IPS DF 6.9 (cell line): ENCODE data around the gene TPM1.

Experiments used
- DNase-seq: peaks from one replicate; pipeline ENCODE4 v3.0.0-alpha.2; 2013; ENCODE audit warnings: low read depth, low spot score
- H3K27ac ChIP-seq: one replicate; pipeline ENCODE4 v1.5.1; 2013; ENCODE audit warnings: low read length, control low read depth
- H3K27me3 ChIP-seq: 2 replicates; pipeline ENCODE4 v1.6.1; 2013; ENCODE audit warnings: mild to moderate bottlenecking, low read length; ENCODE audit not compliant: control insufficient read depth, insufficient read depth
- H3K36me3 ChIP-seq: 2 replicates; pipeline ENCODE4 v1.6.1; 2013; ENCODE audit warnings: low read length; ENCODE audit not compliant: control insufficient read depth, insufficient read depth
- H3K4me1 ChIP-seq: 2 replicates; pipeline ENCODE4 v1.6.1; 2013; ENCODE audit warnings: low read length; ENCODE audit not compliant: control insufficient read depth, insufficient read depth
- H3K4me3 ChIP-seq: 2 replicates; pipeline ENCODE4 v1.5.1; 2013; ENCODE audit warnings: mild to moderate bottlenecking, low read length
- H3K9me3 ChIP-seq: 2 replicates; pipeline ENCODE4 v1.6.1; 2013; ENCODE audit warnings: low read length, inconsistent platforms; ENCODE audit not compliant: control insufficient read depth, insufficient read depth
- WGBS: extraction: QIAGEN DNeasy Blood & Tissue Kit; methylation state at CpG from one replicate; pipeline ENCODE4 v1.1.7; 2013; ENCODE audit warnings: mixed read lengths, missing lambda C conversion rate; ENCODE audit not compliant: insufficient read length, insufficient coverage; 5-methylcytosine and 5-hydroxymethylcytosine counted together

The TPM1 gene

GRCh38 chr15:63066272-63066671 lies 23.7 kb downstream of the TPM1 start:
- Histone ChIP-seq H3K4me1 (0 out of 2 replicates have a peak, but pooled peaks cover 2% of the 10 kb centered on the region), H3K36me3 (peaks cover 49% of the 10 kb centered on the region), H3K27ac (no peak overlapping the region), H3K27me3 (no peaks in the 10 kb centered on the region), H3K9me3 (no peaks in the 10 kb centered on the region), H3K4me3 (no peak overlapping the region)
- DNase-seq: no peak
- WGBS: no CpG with 5 or more reads among the region's 3 CpGs

GRCh38 chr15:63067306-63067705 lies 24.8 kb downstream of the TPM1 start:
- Histone ChIP-seq H3K36me3 (peaks cover 40% of the 10 kb centered on the region), H3K4me1 (0 out of 2 replicates have a peak, but pooled peaks cover 2% of the 10 kb centered on the region), H3K9me3 (no peaks in the 10 kb centered on the region), H3K4me3 (no peak overlapping the region), H3K27ac (no peak overlapping the region), H3K27me3 (no peaks in the 10 kb centered on the region)
- DNase-seq: no peak
- no CpG with 5 or more reads among the region's 1 CpG for WGBS

GRCh38 chr15:63067976-63068743 lies 25.6 kb downstream of the TPM1 start:
- WGBS: no CpG with 5 or more reads among the region's 13 CpGs
- H3K27me3 ChIP-seq: no peaks in the 10 kb centered on the region
- DNase-seq: no peak
- 0 out of 2 replicates have a peak, but pooled peaks cover 2% of the 10 kb centered on the region for H3K4me1 ChIP-seq
- H3K36me3 ChIP-seq: peaks cover 35% of the 10 kb centered on the region
- no peak overlapping the region for H3K4me3 ChIP-seq
- no peaks in the 10 kb centered on the region for H3K9me3 ChIP-seq
- no peak overlapping the region for H3K27ac ChIP-seq

GRCh38 chr15:63069616-63070090 lies 27.1 kb downstream of the TPM1 start:
- peaks cover 25% of the 10 kb centered on the region; the same call in 1 of the 2 replicates for H3K36me3 ChIP-seq

GRCh38 chr15:63070681-63071129 lies 28.2 kb downstream of the TPM1 start:
- Histone ChIP-seq H3K4me3 (no peak overlapping the region), H3K27ac (no peak overlapping the region), H3K27me3 (no peaks in the 10 kb centered on the region), H3K4me1 (peaks cover 5% of the 10 kb centered on the region; the same call in 1 of the 2 replicates), H3K9me3 (no peaks in the 10 kb centered on the region), H3K36me3 (peaks cover 24% of the 10 kb centered on the region; the same call in 1 of the 2 replicates)
- no peak for DNase-seq
- WGBS: no CpG with 5 or more reads among the region's 6 CpGs

More at GRCh38 chr15:63069616-63070090, 27.1 kb downstream of the TPM1 start:
- Histone ChIP-seq H3K4me3 (no peak overlapping the region), H3K27ac (no peak overlapping the region), H3K9me3 (no peaks in the 10 kb centered on the region), H3K27me3 (no peaks in the 10 kb centered on the region), H3K4me1 (0 out of 2 replicates have a peak, but pooled peaks cover 2% of the 10 kb centered on the region)
- no CpG with 5 or more reads among the region's 3 CpGs for WGBS
- no peak for DNase-seq

GRCh38 chr15:63071288-63071909 lies 28.9 kb downstream of the TPM1 start:
- no peak overlapping the region for H3K27ac ChIP-seq
- peaks cover 19% of the 10 kb centered on the region; the same call in 1 of the 2 replicates for H3K36me3 ChIP-seq
- no peak overlapping the region for H3K4me3 ChIP-seq
- no CpG with 5 or more reads among the region's 8 CpGs for WGBS
- no peak for DNase-seq
- H3K4me1 ChIP-seq: peaks cover 5% of the 10 kb centered on the region; the same call in 1 of the 2 replicates
- H3K9me3 ChIP-seq: no peaks in the 10 kb centered on the region
- H3K27me3 ChIP-seq: no peaks in the 10 kb centered on the region

- H3K27ac ChIP-seq: no peak overlapping the region
- H3K4me3 ChIP-seq: no peak overlapping the region
- WGBS: no CpG with 5 or more reads among the region's 3 CpGs
- H3K9me3 ChIP-seq: no peaks in the 10 kb centered on the region
- no peak for DNase-seq
- no peaks in the 10 kb centered on the region for H3K27me3 ChIP-seq
- peaks cover 19% of the 10 kb centered on the region; the same call in 1 of the 2 replicates for H3K36me3 ChIP-seq
- peaks cover 6% of the 10 kb centered on the region; the same call in 1 of the 2 replicates for H3K4me1 ChIP-seq
These were observed 29.6 kb downstream of the TPM1 start for GRCh38 chr15:63072023-63072650.

GRCh38 chr15:63072809-63073277 lies 30.3 kb downstream of the TPM1 start:
- H3K27me3 ChIP-seq: no peaks in the 10 kb centered on the region
- H3K4me3 ChIP-seq: no peak overlapping the region
- no CpG with 5 or more reads among the region's 9 CpGs for WGBS
- peaks cover 7% of the 10 kb centered on the region; the same call in 1 of the 2 replicates for H3K4me1 ChIP-seq
- H3K27ac ChIP-seq: no peak overlapping the region
- no peak for DNase-seq
- no peaks in the 10 kb centered on the region for H3K9me3 ChIP-seq
- H3K36me3 ChIP-seq: peaks cover 13% of the 10 kb centered on the region; the same call in 1 of the 2 replicates

GRCh38 chr15:63073497-63074172 lies 31.1 kb downstream of the TPM1 start:
- DNase-seq: no peak

More at GRCh38 chr15:63073497-63074172, 31.1 kb downstream of the TPM1 start:
- Histone ChIP-seq H3K36me3 (peaks cover 5% of the 10 kb centered on the region; the same call in 1 of the 2 replicates), H3K4me1 (peaks cover 7% of the 10 kb centered on the region; the same call in 1 of the 2 replicates), H3K4me3 (no peak overlapping the region), H3K9me3 (no peaks in the 10 kb centered on the region), H3K27ac (no peak overlapping the region), H3K27me3 (no peaks in the 10 kb centered on the region)
- WGBS: no CpG with 5 or more reads among the region's 9 CpGs
